ENCODE measurements around the gene LSP1. TPM values are rescaled to one million over a fixed set of nuclear protein-coding genes. Genes with fewer than 3 reads are reported as not detected.
"Not testable (repeated sequence)": the region's sequence is repeated elsewhere in the genome, so short reads cannot be mapped to it uniquely, and the experiment has no call there.

Gene LSP1
- polyA plus RNA-seq, 1 donor from 2014 or later = not detected

- Histone ChIP-seq H3K9me2 (ENCODE audit: insufficient read depth, low read length) (no peaks in the 10 kb centered on the region), H3F3A (ENCODE audit: insufficient read depth, low read length, poor library complexity, severe bottlenecking) (no peaks in the 10 kb centered on the region), H3K27ac (ENCODE audit: low read length) (no peak overlapping the region), H3K36me3 (ENCODE audit: insufficient read depth, low read length) (no peaks in the 10 kb centered on the region), H2AFZ (ENCODE audit: low read depth, low read length) (no peak overlapping the region), H3K4me3 (ENCODE audit: low read length) (no peak overlapping the region), H3K27me3 (ENCODE audit: insufficient read depth, low read depth, low read length) (no peaks in the 10 kb centered on the region), H3K79me2 (replicated peaks; ENCODE audit: insufficient read depth, low read length) (no peaks in the 10 kb centered on the region), H4K20me1 (ENCODE audit: insufficient read depth) (no peaks in the 10 kb centered on the region), H3K4me2 (ENCODE audit: low read length) (no peak overlapping the region), H3K9me3 (ENCODE audit: low read length) (no peaks in the 10 kb centered on the region), H3K9ac (ENCODE audit: low read length) (no peak overlapping the region)
- TF ChIP-seq, protein P1, sequence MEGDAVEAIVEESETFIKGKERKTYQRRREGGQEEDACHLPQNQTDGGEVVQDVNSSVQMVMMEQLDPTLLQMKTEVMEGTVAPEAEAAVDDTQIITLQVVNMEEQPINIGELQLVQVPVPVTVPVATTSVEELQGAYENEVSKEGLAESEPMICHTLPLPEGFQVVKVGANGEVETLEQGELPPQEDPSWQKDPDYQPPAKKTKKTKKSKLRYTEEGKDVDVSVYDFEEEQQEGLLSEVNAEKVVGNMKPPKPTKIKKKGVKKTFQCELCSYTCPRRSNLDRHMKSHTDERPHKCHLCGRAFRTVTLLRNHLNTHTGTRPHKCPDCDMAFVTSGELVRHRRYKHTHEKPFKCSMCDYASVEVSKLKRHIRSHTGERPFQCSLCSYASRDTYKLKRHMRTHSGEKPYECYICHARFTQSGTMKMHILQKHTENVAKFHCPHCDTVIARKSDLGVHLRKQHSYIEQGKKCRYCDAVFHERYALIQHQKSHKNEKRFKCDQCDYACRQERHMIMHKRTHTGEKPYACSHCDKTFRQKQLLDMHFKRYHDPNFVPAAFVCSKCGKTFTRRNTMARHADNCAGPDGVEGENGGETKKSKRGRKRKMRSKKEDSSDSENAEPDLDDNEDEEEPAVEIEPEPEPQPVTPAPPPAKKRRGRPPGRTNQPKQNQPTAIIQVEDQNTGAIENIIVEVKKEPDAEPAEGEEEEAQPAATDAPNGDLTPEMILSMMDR (IDR thresholded peaks at IDR 0.05; ENCODE audit: poor library complexity, severe bottlenecking) = no peak
- TF ChIP-seq TAF1 (IDR thresholded peaks at IDR 0.05; ENCODE audit: low read depth) (no peak), MXI1 (conservative IDR thresholded peaks at IDR 0.05; ENCODE audit: poor library complexity, severe bottlenecking) (no peak), EP300 (conservative IDR thresholded peaks at IDR 0.05; ENCODE audit: poor library complexity, severe bottlenecking) (no peak), EZH2 (IDR thresholded peaks at IDR 0.05; ENCODE audit: borderline replicate concordance, insufficient read depth, low read length, poor library complexity, severe bottlenecking) (no peak), RAD21 (conservative IDR thresholded peaks at IDR 0.05) (no peak), SMC3 (conservative IDR thresholded peaks at IDR 0.05; ENCODE audit: poor library complexity) (no peak), POLR2AphosphoS5 (IDR thresholded peaks at IDR 0.05) (no peak)
- TF ChIP-seq, protein P2, sequence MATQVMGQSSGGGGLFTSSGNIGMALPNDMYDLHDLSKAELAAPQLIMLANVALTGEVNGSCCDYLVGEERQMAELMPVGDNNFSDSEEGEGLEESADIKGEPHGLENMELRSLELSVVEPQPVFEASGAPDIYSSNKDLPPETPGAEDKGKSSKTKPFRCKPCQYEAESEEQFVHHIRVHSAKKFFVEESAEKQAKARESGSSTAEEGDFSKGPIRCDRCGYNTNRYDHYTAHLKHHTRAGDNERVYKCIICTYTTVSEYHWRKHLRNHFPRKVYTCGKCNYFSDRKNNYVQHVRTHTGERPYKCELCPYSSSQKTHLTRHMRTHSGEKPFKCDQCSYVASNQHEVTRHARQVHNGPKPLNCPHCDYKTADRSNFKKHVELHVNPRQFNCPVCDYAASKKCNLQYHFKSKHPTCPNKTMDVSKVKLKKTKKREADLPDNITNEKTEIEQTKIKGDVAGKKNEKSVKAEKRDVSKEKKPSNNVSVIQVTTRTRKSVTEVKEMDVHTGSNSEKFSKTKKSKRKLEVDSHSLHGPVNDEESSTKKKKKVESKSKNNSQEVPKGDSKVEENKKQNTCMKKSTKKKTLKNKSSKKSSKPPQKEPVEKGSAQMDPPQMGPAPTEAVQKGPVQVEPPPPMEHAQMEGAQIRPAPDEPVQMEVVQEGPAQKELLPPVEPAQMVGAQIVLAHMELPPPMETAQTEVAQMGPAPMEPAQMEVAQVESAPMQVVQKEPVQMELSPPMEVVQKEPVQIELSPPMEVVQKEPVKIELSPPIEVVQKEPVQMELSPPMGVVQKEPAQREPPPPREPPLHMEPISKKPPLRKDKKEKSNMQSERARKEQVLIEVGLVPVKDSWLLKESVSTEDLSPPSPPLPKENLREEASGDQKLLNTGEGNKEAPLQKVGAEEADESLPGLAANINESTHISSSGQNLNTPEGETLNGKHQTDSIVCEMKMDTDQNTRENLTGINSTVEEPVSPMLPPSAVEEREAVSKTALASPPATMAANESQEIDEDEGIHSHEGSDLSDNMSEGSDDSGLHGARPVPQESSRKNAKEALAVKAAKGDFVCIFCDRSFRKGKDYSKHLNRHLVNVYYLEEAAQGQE (IDR thresholded peaks at IDR 0.05; ENCODE audit: borderline replicate concordance) = no peak
These were observed 85.6 kb downstream of the LSP1 start for GRCh38 chr11:1938343-1939005.

DNA sequence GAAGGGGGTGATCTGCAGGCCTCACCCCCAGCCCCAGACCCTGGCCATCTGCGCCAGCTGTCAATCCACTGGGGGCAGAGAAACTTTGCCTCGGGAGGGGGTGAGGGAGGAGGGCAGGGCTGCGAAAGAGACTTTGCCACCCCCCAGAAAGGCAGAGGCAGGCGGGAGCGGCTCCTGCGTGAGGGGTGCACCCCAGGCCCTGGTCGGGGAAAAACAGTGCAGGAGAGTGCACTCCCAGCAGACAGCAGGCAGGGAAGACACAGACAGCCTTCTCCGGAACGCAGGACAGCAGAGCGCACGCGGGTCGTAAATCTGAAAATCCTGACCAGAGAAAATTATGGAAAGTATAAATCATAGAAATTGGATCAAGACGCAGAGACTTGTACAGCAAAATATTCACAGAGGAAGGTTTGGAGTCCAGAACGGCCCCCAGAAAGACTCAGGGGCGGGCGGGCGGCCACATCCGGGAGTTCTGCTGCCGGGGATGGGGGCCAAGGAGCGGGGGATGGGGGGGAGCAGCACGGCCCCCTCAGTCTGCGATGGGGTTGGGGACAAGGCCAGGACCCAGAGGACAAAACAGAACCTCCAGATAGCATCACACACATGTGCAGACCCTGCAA is 86.2 kb downstream of the LSP1 start:
- Histone ChIP-seq H4K20me1 (ENCODE audit: insufficient read depth) (no peaks in the 10 kb centered on the region), H3K79me2 (replicated peaks; ENCODE audit: insufficient read depth, low read length) (no peaks in the 10 kb centered on the region), H3K36me3 (ENCODE audit: insufficient read depth, low read length) (no peaks in the 10 kb centered on the region), H3K9me2 (ENCODE audit: insufficient read depth, low read length) (no peaks in the 10 kb centered on the region), H3K27ac (ENCODE audit: low read length) (no peak overlapping the region), H3K4me3 (ENCODE audit: low read length) (no peak overlapping the region), H3K9me3 (ENCODE audit: low read length) (no peaks in the 10 kb centered on the region), H3K9ac (ENCODE audit: low read length) (no peak overlapping the region), H3K4me2 (ENCODE audit: low read length) (no peak overlapping the region), H3K27me3 (ENCODE audit: insufficient read depth, low read depth, low read length) (no peaks in the 10 kb centered on the region), H3F3A (ENCODE audit: insufficient read depth, low read length, poor library complexity, severe bottlenecking) (no peaks in the 10 kb centered on the region), H2AFZ (ENCODE audit: low read depth, low read length) (no peak overlapping the region)
- TF ChIP-seq EZH2 (IDR thresholded peaks at IDR 0.05; ENCODE audit: borderline replicate concordance, insufficient read depth, low read length, poor library complexity, severe bottlenecking) (no peak), POLR2AphosphoS5 (IDR thresholded peaks at IDR 0.05) (no peak), EP300 (conservative IDR thresholded peaks at IDR 0.05; ENCODE audit: poor library complexity, severe bottlenecking) (no peak), TAF1 (IDR thresholded peaks at IDR 0.05; ENCODE audit: low read depth) (no peak), RAD21 (conservative IDR thresholded peaks at IDR 0.05) (no peak), SMC3 (conservative IDR thresholded peaks at IDR 0.05; ENCODE audit: poor library complexity) (no peak), MXI1 (conservative IDR thresholded peaks at IDR 0.05; ENCODE audit: poor library complexity, severe bottlenecking) (no peak)
- TF ChIP-seq, protein P1 (IDR thresholded peaks at IDR 0.05; ENCODE audit: poor library complexity, severe bottlenecking) = no peak
- TF ChIP-seq, protein P2 (IDR thresholded peaks at IDR 0.05; ENCODE audit: borderline replicate concordance) = no peak

- not testable (repeated sequence) for H3K27me3 ChIP-seq (ENCODE audit: insufficient read depth, low read depth, low read length); H3K27ac ChIP-seq (ENCODE audit: low read length); H3K9me3 ChIP-seq (ENCODE audit: low read length); H3K4me2 ChIP-seq (ENCODE audit: low read length); H3K4me3 ChIP-seq (ENCODE audit: low read length); H3K9ac ChIP-seq (ENCODE audit: low read length); H3K9me2 ChIP-seq (ENCODE audit: insufficient read depth, low read length); H3F3A ChIP-seq (ENCODE audit: insufficient read depth, low read length, poor library complexity, severe bottlenecking); H2AFZ ChIP-seq (ENCODE audit: low read depth, low read length); H3K36me3 ChIP-seq (ENCODE audit: insufficient read depth, low read length); H3K79me2 ChIP-seq (replicated peaks; ENCODE audit: insufficient read depth, low read length); H4K20me1 ChIP-seq (ENCODE audit: insufficient read depth)
These were observed 86.9 kb downstream of the LSP1 start for GRCh38 chr11:1939788-1940187.

All from neural cell (in vitro differentiated cells).